Suprapubic skin (tissue), 3 donors: ENCODE results near the gene LSP1.

Experiments used
- CTCF ChIP-seq, 2 donors: fragments of 200-600 bp in 1 of 2; fragments of 450-650 bp in 1 of 2; sonication (generic) in 1 of 2; IDR thresholded peaks; one replicate each; pipeline ENCODE4 v1.5.1; 2016 to 2019; ENCODE audit warnings: antibody characterized with exemption in 2 of 2, mild to moderate bottlenecking in 1 of 2, moderate library complexity in 1 of 2
- EP300 ChIP-seq: sonication (generic); formaldehyde crosslinking; IDR thresholded peaks from one replicate; pipeline ENCODE4 v1.6.1; 2017; ENCODE audit warnings: antibody characterized with exemption
- POLR2A ChIP-seq, 2 donors: fragments of 450-650 bp; IDR thresholded peaks; one replicate each; pipeline ENCODE4 v1.6.1; 2017; ENCODE audit warnings: antibody characterized with exemption in 2 of 2, mild to moderate bottlenecking in 2 of 2, moderate library complexity in 2 of 2

DNA sequence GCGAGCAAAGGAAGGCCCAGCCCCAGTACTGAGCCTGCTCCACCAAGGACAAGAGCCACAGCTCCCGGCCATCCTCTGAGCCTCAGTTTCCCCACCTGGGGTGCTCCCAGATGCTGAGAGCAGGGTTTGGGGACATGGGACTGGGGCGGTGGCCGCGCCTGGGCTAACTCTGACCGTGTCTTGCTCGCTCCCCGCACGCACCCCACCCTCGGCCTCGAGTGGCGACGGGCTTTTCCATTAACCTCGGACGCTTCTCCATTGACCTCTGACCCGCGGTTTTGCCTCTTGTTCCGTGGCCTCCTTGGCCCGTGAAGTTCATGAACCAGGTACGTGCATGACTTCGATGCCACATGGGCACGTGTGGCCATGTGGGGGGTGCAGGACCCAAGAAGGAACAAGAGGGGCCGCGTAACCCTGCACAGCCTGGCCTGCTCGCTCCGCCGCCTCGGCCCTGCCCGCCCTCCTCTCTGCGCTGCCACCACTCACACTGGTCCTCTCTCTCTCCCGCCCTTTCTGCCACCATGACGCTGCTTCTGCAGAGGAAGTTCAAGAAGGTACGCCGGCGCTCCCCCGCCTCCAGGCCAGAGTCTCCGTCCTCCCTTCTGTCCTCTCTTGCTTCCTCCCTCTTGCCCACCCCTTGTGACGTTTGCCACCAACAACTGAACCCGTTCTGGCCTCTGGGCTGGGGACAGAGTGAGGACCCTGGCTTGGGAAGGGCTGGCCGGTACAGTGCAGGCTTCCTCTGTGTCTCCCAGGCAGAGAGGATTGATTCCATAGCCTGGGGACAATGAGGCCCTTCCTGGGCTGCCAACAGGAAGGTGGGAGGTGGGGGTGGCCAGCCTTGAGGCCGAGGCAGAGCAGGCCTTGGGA, 73.5 kb downstream of the LSP1 start:
- no peak for TF ChIP-seq CTCF (IDR thresholded peaks at IDR 0.05)
- TF ChIP-seq POLR2A (IDR thresholded peaks at IDR 0.05), result no peak
- TF ChIP-seq EP300, result no peak
